ENCODE data around the gene MPDZ.

Gene MPDZ

GRCh38 chr9:13142776-13143175, 136.7 kb downstream of the MPDZ start:
- no peak overlapping the region for H3K4me3 ChIP-seq (ENCODE audit: low read length)
- TF ChIP-seq CTCF (conservative IDR thresholded peaks at IDR 0.05; ENCODE audit: low read length) = no peak
- no peak for DNase-seq (ENCODE audit: low read depth)

DNA sequence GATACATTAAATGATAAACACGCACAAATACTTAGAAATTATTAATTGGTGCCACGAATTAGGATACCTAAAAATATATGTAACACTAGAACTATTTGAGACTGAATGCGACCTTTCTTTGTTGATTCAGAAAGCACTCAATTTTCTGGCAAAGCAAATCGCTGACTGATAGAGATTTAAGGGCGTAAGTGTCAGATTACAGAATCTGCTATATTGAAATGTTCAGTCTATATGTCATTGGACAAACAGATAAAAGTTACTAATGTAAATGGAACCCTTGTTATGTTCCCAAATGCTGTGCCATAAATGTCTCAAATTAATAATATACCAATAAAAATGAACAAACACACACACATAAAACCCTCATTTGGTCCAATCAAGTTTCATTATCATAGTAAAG, 137.9 kb downstream of the MPDZ start:
- no peak for DNase-seq (ENCODE audit: low read depth)
- no peak overlapping the region for H3K4me3 ChIP-seq (ENCODE audit: low read length)
- TF ChIP-seq CTCF (conservative IDR thresholded peaks at IDR 0.05; ENCODE audit: low read length) = no peak

DNA sequence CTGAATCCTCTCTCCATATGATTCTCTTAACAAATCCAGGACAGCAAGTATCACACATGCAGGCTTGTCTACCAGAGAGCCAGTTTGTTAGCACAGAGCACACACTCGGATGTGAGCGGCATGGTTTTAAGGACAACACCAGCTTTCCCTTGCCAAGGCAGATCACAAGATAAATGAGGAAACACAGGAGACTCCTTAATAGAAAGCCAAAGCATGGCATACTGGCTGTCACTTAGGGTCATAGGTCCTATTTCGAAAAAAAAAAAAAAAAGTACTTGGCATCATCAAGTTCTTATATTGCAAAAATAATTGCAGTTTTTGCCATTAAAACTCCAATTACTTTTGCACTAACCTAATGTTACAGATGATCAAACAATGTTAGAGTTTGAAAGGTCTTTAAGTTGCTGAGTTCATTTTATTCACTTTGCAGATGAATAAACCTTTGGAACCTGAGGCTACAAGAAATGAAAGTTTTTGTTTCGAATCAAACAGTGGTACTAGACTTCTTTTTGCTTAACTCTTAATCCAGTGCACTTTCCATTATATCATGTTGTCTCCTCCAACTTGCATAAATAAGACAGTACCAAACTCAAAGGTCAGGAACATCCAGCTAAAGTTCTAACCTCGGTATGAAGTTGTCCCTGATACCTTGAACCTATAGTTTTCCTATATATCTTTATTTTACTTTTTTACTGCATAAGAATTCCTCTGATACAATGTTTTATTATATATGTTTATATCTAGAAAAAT, 138.5 kb downstream of the MPDZ start:
- DNase-seq (ENCODE audit: low read depth) = peak; percentile 36
- no peak for TF ChIP-seq CTCF (conservative IDR thresholded peaks at IDR 0.05; ENCODE audit: low read length)
- H3K4me3 ChIP-seq (ENCODE audit: low read length) = no peak overlapping the region

- no peak for TF ChIP-seq CTCF (conservative IDR thresholded peaks at IDR 0.05; ENCODE audit: low read length)
- peak; percentile 87 for DNase-seq (ENCODE audit: low read depth)
- H3K4me3 ChIP-seq (ENCODE audit: low read length) = peak overlapping the region; percentile 31
Measured at GRCh38 chr9:13139641-13140171, 139.8 kb downstream of the MPDZ start.

GRCh38 chr9:13137426-13137825, 142.1 kb downstream of the MPDZ start:
- DNase-seq (ENCODE audit: low read depth) = no peak
- no peak overlapping the region for H3K4me3 ChIP-seq (ENCODE audit: low read length)
- no peak for TF ChIP-seq CTCF (conservative IDR thresholded peaks at IDR 0.05; ENCODE audit: low read length)

- no peak overlapping the region for H3K4me3 ChIP-seq (ENCODE audit: low read length)
- no peak for DNase-seq (ENCODE audit: low read depth)
- TF ChIP-seq CTCF (conservative IDR thresholded peaks at IDR 0.05; ENCODE audit: low read length) = no peak
Measured at GRCh38 chr9:13131991-13132390, 147.5 kb downstream of the MPDZ start.

DNA sequence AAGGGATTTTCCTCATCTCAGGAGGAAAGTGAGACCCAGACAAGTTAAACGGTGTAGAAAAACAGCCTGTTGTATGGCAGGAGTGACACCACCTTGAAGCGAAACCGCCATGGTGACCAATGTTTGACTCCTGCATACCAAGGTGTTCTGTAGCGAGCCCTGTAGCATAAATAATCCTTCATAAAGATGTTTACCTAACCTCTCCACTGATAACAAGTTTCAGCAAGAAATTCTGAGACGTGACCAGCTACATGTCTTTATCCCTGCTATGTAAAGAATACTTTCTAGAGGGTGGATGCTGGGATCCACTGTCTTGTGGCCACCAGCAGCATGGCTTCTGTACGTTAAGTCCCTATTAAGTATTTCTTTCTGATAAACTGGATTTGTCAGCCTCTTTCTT, 148.1 kb downstream of the MPDZ start:
- no peak for TF ChIP-seq CTCF (conservative IDR thresholded peaks at IDR 0.05; ENCODE audit: low read length)
- DNase-seq (ENCODE audit: low read depth) = no peak
- H3K4me3 ChIP-seq (ENCODE audit: low read length) = no peak overlapping the region

Data from AG10803 (cell line).